ENCODE data around the gene EHD4.

The EHD4 gene

DNA sequence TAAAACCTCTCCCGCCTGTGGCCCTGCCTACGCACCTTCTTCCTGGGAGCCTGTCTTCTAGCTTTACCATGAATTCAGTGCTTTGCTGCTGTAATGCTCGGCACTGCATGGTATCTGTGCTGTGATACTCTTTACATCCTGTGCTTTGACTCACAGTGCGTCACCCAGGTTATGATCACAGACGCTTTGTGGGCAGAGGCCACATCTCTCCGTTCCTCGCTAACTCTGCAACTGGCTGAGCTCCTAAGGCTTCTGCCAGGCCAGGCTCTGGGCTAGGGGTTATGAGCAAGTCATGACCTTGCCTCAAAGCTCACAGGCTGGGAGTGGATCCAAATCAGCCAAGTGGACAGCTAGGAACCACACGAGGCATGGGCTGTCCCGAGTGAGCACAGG, 101.7 kb downstream of the EHD4 start:
- H3K36me3 Mint-ChIP-seq (ENCODE audit: insufficient read depth): peaks cover 5% of the 10 kb centered on the region
- H3K4me3 Mint-ChIP-seq: peak overlapping the region; percentile 7 to 43
- peaks cover 14 to 22% of the 10 kb centered on the region in 2 donors for H3K4me1 Mint-ChIP-seq (ENCODE audit: low read depth in 2 of 2)
- peaks cover 0 to 6% of the 10 kb centered on the region in 2 donors for H3K27me3 Mint-ChIP-seq
- ATAC-seq (replicated peaks) (peak; percentile 98), DNase-seq (peak; percentile 26 to 34 (median 32))
- peak overlapping the region; percentile 62 to 81 for H3K27ac Mint-ChIP-seq
- no peaks in the 10 kb centered on the region for H3K9me3 Mint-ChIP-seq

- Mint-ChIP-seq H3K4me1 (ENCODE audit: low read depth in 2 of 2) (peaks cover 18 to 19% of the 10 kb centered on the region in 2 donors), H3K27me3 (no peaks in the 10 kb centered on the region), H3K27ac (peak overlapping the region; percentile 62 to 81), H3K9me3 (no peaks in the 10 kb centered on the region), H3K4me3 (peak overlapping the region; percentile 7 to 43), H3K36me3 (ENCODE audit: insufficient read depth) (peaks cover under 1% of the 10 kb centered on the region)
- DNase-seq (no peak), ATAC-seq (replicated peaks) (no peak)
Observed at GRCh38 chr15:41869770-41870688, 102.3 kb downstream of the EHD4 start.

DNA sequence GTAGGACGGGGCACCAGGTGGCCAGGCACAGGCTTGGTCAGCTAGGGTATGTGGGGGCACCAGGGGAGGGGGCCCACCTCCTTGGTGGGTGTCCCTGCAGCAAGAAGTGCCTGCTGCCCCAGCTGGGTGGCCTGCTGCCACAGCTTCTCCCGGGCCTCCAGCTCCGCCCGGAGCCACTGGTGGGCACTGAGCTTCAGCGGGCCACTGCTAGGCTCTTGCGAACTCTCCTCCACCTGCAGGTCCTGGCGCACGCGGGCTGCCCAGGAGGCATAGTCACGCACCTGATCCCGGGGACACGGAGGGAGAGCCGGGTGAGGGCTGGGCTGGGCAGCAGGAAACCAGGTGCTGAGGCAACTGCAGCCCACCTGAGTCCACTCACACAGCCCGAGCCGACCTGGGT, 104.0 kb downstream of the EHD4 start:
- Mint-ChIP-seq H3K4me3 (no peak overlapping the region), H3K36me3 (ENCODE audit: insufficient read depth) (peaks cover 5% of the 10 kb centered on the region), H3K27me3 (no peaks in the 10 kb centered on the region), H3K4me1 (ENCODE audit: low read depth in 2 of 2) (peaks cover 22 to 23% of the 10 kb centered on the region in 2 donors), H3K27ac (no peak overlapping the region), H3K9me3 (no peaks in the 10 kb centered on the region)
- DNase-seq (no peak), ATAC-seq (replicated peaks) (no peak)

GRCh38 chr15:41866872-41867579, 105.3 kb downstream of the EHD4 start:
- Mint-ChIP-seq H3K27ac (no peak overlapping the region), H3K36me3 (ENCODE audit: insufficient read depth) (peaks cover 5% of the 10 kb centered on the region), H3K4me3 (no peak overlapping the region), H3K9me3 (no peaks in the 10 kb centered on the region), H3K4me1 (ENCODE audit: low read depth in 2 of 2) (peaks cover 23 to 26% of the 10 kb centered on the region in 2 donors), H3K27me3 (no peaks in the 10 kb centered on the region)
- no peak for DNase-seq
- no peak for ATAC-seq (replicated peaks)

GRCh38 chr15:41866263-41866703, 106.1 kb downstream of the EHD4 start:
- Mint-ChIP-seq H3K9me3 (no peaks in the 10 kb centered on the region), H3K4me3 (no peak overlapping the region), H3K36me3 (ENCODE audit: insufficient read depth) (peaks cover 5% of the 10 kb centered on the region), H3K27ac (no peak overlapping the region), H3K4me1 (ENCODE audit: low read depth in 2 of 2) (peaks cover 22 to 24% of the 10 kb centered on the region in 2 donors), H3K27me3 (no peaks in the 10 kb centered on the region)
- DNase-seq (no peak), ATAC-seq (replicated peaks) (no peak)

DNA sequence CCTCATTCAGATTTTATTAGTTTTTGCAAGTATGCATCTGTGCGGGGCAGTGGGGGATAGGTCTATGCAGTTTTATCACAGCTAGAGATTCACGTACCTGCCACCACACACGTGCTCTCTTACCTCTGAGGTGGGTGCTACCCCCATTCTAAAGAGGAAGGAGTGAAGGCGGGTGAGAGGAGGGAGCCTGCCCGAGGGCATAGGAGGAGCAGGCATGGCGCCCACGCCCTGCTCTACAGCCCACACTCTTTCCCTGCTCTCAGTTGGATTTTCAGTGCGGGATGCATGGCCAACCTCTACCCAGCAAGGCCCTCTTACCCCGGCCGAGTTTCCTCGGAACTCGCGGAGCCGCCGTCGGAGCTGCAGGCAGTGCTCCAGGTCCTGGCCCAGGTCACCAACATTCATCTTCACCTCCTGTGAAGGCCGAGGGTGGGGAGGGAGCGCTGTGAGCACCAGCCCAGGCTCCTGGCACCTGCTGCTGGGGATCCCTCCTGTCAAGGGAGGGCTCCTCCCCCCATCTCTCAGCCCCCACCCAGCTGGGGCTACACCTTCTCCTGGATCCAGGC, 106.8 kb downstream of the EHD4 start:
- Mint-ChIP-seq H3K4me3 (no peak overlapping the region), H3K27ac (no peak overlapping the region), H3K36me3 (ENCODE audit: insufficient read depth) (peaks cover 5% of the 10 kb centered on the region), H3K4me1 (ENCODE audit: low read depth in 2 of 2) (peaks cover 15 to 17% of the 10 kb centered on the region in 2 donors), H3K27me3 (no peaks in the 10 kb centered on the region), H3K9me3 (no peaks in the 10 kb centered on the region)
- DNase-seq (no peak), ATAC-seq (replicated peaks) (no peak)

- ATAC-seq (replicated peaks): peak; percentile 42
- no peaks in the 10 kb centered on the region for H3K9me3 Mint-ChIP-seq
Observed at GRCh38 chr15:41862515-41863116, 109.7 kb downstream of the EHD4 start.

DNA sequence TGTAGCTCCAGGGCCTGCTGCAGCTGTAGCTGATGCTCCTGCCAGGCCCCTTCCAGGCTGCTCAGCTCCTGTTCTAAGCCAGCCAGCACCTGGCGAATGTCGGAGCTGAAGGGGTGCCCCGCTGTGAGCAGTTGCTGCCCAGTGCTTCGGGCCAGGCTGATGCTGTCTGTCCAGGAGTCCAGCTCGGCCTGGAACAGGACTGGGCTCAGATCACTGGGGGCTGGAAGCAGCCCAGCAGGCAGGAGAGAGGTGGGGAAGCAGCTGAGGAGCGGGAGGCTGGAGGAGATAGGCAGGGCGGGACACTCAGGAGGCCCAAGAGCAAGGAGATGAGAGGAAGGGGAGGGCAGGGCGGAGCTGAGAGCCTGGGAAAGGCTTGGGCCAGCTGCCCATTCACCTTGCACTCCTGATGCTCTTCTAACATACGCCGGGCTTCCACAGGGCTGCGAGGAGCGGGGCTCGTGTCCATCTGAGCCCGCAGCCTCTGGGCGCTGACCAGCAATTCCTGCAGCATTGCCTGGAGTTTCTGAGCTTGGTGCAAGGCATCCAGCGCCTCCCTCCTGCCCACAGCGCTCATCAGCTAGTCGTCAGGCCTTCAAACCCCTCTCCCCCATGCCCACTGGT, 110.5 kb downstream of the EHD4 start:
- H3K27me3 Mint-ChIP-seq: no peaks in the 10 kb centered on the region
- H3K9me3 Mint-ChIP-seq: no peaks in the 10 kb centered on the region
- ATAC-seq (replicated peaks) (no peak), DNase-seq (no peak)
- H3K4me3 Mint-ChIP-seq: no peak overlapping the region
- no peak overlapping the region for H3K27ac Mint-ChIP-seq
- peaks cover 5% of the 10 kb centered on the region for H3K36me3 Mint-ChIP-seq (ENCODE audit: insufficient read depth)
- peaks cover 13 to 16% of the 10 kb centered on the region in 2 donors for H3K4me1 Mint-ChIP-seq (ENCODE audit: low read depth in 2 of 2)

More at GRCh38 chr15:41862515-41863116, 109.7 kb downstream of the EHD4 start:
- DNase-seq: peak in 2 of 3 experiments; percentile 15 to 16
- no peaks in the 10 kb centered on the region for H3K27me3 Mint-ChIP-seq
- H3K4me3 Mint-ChIP-seq: no peak overlapping the region
- H3K4me1 Mint-ChIP-seq (ENCODE audit: low read depth in 2 of 2): peaks cover 13 to 17% of the 10 kb centered on the region in 2 donors
- H3K36me3 Mint-ChIP-seq (ENCODE audit: insufficient read depth): peaks cover 5% of the 10 kb centered on the region
- H3K27ac Mint-ChIP-seq: peak overlapping the region in 1 of 2 donors; percentile 83

GRCh38 chr15:41860049-41860828, 112.1 kb downstream of the EHD4 start:
- ATAC-seq (replicated peaks) (no peak), DNase-seq (no peak)
- H3K4me3 Mint-ChIP-seq: no peak overlapping the region
- H3K27ac Mint-ChIP-seq: peak overlapping the region in 1 of 2 donors; percentile 67
- no peaks in the 10 kb centered on the region for H3K27me3 Mint-ChIP-seq
- peaks cover 10 to 13% of the 10 kb centered on the region in 2 donors for H3K4me1 Mint-ChIP-seq (ENCODE audit: low read depth in 2 of 2)
- H3K36me3 Mint-ChIP-seq (ENCODE audit: insufficient read depth): peaks cover 10% of the 10 kb centered on the region
- no peaks in the 10 kb centered on the region for H3K9me3 Mint-ChIP-seq

GRCh38 chr15:41858756-41859155, 113.6 kb downstream of the EHD4 start:
- DNase-seq (no peak), ATAC-seq (replicated peaks) (no peak)
- Mint-ChIP-seq H3K27ac (no peak overlapping the region), H3K4me1 (ENCODE audit: low read depth in 2 of 2) (peaks cover 5 to 12% of the 10 kb centered on the region in 2 donors), H3K4me3 (no peak overlapping the region), H3K9me3 (no peaks in the 10 kb centered on the region), H3K36me3 (ENCODE audit: insufficient read depth) (peaks cover 8% of the 10 kb centered on the region), H3K27me3 (no peaks in the 10 kb centered on the region)

- H3K4me3 Mint-ChIP-seq: no peak overlapping the region
Observed at GRCh38 chr15:41857316-41857715, 115.0 kb downstream of the EHD4 start.

DNA sequence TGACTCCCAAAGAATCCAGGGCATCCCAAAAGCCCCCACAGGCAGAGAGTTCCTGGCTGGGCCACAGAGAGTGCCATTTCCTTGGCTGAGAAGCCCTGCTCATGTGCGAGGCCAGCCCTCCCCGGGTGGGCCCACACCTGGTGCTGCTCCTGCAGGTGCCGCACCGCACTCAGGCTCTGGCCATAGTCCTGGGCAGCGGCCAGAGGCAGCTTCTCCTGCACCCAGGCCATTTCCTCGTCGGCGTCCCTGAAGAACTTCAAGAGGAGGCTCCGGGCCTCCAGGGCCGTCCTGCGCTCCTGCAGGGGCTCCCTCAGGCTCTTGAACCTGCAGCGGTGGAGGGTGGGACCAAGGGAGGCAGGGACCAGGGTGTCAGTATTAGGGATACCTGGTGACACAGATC, 115.6 kb downstream of the EHD4 start:
- ATAC-seq (replicated peaks): no peak
- Mint-ChIP-seq H3K9me3 (no peaks in the 10 kb centered on the region), H3K27ac (no peak overlapping the region)

More at GRCh38 chr15:41857316-41857715, 115.0 kb downstream of the EHD4 start:
- Mint-ChIP-seq H3K9me3 (no peaks in the 10 kb centered on the region), H3K36me3 (ENCODE audit: insufficient read depth) (peaks cover 5% of the 10 kb centered on the region), H3K4me1 (ENCODE audit: low read depth in 2 of 2) (peaks cover 0 to 3% of the 10 kb centered on the region in 2 donors), H3K27me3 (no peaks in the 10 kb centered on the region), H3K27ac (no peak overlapping the region)
- ATAC-seq (replicated peaks): no peak
- DNase-seq: no peak

More for the DNA sequence above, 115.6 kb downstream of the EHD4 start:
- peaks cover 5% of the 10 kb centered on the region for H3K36me3 Mint-ChIP-seq (ENCODE audit: insufficient read depth)
- peaks cover 0 to 3% of the 10 kb centered on the region in 2 donors for H3K4me1 Mint-ChIP-seq (ENCODE audit: low read depth in 2 of 2)
- DNase-seq: no peak
- no peak overlapping the region for H3K4me3 Mint-ChIP-seq
- no peaks in the 10 kb centered on the region for H3K27me3 Mint-ChIP-seq
